T-helper 2 cell (primary cell): ENCODE results near the gene TRIM14.
"Not testable (repeated sequence)": the region's sequence is repeated elsewhere in the genome, so short reads cannot be mapped to it uniquely, and the experiment has no call there.

Experiments
- DNase-seq, 5 experiments: peaks; one replicate each; pipeline versions ENCODE4 v3.0.0 to v3.0.0-alpha.2; 2012 to 2022

TRIM14 gene

DNA sequence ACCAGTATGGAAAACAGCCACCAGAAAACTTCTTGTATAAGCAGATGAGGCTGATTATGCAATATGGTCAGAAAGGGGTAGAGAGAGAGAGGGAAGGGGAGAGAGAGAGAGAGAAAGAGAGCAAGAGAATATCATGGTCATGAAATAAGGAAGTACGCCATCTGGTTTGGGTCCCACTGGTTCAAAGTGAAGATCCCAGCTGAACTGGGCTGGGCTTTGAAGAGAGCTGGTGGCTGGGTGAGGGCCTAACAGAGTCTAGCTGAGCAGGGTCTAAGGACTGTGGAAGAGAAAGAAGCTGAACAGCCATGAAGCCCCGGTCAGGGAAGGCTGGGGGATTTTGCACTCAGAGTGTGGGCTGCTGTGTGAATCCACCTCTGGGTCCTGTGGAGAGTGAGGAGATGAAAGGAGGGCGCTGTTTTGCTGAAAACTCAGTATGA, 14.6 kb downstream of the TRIM14 start:
- DNase-seq = peak in 1 of 5 experiments; percentile 33

- DNase-seq = peak; percentile 32 to 100 (median 73)
These were observed 17.2 kb downstream of the TRIM14 start for GRCh38 chr9:98101868-98102273.

DNA sequence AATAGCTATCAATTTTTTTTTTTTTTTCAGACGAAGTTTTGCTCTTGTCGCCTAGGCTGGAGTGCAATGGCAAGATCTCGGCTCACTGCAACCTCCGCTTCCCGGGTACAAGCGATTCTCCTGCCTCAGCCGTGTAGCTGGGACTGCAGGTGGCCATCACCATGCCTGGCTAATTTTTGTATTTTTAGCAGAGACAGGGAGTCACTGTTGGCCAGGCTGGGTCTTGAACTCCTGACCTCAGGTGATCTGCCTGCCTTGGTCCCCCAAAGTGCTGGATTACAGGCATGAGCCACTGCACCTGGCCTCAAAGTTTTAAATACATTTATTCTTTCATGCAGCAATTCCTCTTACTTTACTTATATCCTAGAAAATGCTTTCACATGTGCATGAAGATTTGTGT, 17.6 kb downstream of the TRIM14 start:
- no peak for DNase-seq

DNA sequence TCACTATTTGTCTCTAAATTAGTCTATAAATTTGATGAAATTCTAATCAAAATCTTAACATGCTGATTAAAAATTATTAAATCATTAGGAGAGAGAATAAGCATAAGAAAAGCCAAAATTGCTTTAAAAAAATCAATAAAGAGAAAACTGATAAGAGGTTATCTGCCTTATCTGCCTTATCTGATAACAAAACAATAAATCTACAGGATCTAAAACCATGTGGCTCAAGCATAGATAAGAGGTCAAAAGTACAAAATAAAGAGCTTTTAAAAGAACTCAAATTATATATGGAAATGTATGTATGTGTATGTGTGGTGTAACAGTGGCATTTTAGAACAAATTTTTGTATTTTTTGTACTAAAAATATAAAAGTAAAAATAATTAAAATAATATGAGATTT, 18.6 kb downstream of the TRIM14 start:
- DNase-seq = no peak

- peak in 1 of 5 experiments; percentile 65 for DNase-seq
These were observed 19.1 kb downstream of the TRIM14 start for GRCh38 chr9:98099898-98100297.

DNA sequence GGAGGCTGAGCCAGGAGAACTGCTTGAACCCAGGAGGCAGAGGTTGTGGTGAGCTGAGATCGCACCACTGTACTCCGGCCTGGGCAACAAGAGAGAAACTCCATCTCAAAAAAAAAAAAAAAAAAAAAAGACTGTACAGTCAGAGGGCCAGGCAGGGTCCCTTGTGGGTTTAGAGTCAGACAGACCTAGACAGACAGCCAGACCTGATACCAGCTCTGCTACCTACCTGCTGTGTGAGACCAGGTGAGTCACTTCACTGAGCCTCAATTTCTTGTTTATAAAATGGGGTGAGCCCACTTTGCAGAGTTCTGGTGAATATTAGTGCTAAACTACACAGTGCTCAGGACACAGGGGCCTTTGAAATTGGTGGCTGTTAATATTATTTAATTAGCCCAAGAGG, 19.7 kb downstream of the TRIM14 start:
- peak in 1 of 5 experiments; percentile 26 for DNase-seq

- DNase-seq = peak in 3 of 5 experiments; percentile 29 to 86 (median 35)
These were observed 21.2 kb downstream of the TRIM14 start for GRCh38 chr9:98097836-98098235.

- DNase-seq = no peak
These were observed 22.9 kb downstream of the TRIM14 start for GRCh38 chr9:98096091-98096490.

DNA sequence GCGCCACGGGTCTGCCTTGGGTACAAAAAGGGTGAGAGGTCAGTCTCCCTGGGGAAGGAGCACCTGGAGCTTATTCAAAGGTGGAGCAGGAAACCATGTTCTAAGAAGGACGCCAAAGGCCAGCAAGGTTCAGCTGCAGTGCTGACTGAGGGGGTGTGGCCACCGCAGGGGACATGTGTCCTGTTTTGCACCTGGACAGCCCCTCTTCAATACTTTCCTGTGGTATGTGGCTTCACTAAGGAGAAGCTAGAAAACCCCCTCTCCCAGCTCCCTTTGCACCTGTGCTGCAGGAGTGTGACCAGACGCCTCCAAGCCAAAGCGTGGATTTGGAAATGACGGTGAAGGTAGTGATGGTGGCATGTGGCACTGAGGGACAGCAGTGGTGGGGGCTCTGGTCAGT, 23.6 kb downstream of the TRIM14 start:
- no peak for DNase-seq

GRCh38 chr9:98094851-98095250, 24.2 kb downstream of the TRIM14 start:
- DNase-seq = no peak

- DNase-seq = no peak
These were observed 24.7 kb downstream of the TRIM14 start for GRCh38 chr9:98094316-98094715.

GRCh38 chr9:98092613-98092931, 26.4 kb downstream of the TRIM14 start:
- peak in 2 of 5 experiments; percentile 18 to 40 for DNase-seq

DNA sequence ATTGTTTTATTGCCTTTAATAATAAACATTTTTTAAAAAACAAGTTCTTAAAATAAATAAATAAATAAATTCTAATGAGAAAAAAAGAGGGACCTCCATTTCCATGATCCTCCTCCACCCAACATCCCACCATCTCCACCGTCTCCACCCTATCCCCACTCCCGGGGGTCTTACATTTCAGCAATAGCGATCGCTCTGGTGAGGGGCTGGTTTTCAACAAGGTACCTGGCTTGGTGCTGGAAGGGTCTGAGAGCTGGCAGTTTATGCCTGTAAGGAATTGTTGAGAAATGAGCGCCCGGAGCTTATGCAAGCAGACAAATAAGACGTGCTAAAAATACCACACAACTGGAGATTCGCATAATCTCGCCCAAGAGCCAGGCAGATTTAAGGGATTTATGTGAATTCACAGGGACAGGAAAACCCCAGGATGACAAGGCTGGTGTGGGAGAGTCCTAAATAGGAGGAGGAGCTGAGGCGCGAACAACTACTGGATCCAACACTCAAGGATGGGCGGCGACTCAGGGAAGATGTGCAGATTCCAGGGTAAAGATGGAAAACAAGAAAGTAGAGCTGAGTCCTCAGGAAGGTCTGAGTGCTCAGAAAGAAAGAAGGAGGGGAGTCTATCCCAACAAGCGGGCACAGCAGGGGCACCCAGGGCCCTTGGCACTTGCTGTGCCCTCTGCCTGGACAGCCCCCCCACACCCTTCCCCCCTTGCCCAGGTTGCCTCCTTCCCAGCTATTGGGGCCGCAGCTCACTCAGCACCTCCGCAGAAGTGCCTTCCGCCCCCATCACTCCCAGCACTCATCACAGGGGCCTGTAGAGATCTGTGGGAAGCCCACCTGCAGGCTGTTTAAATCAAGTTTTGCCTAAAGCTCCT, 27.0 kb downstream of the TRIM14 start:
- no peak for DNase-seq

DNA sequence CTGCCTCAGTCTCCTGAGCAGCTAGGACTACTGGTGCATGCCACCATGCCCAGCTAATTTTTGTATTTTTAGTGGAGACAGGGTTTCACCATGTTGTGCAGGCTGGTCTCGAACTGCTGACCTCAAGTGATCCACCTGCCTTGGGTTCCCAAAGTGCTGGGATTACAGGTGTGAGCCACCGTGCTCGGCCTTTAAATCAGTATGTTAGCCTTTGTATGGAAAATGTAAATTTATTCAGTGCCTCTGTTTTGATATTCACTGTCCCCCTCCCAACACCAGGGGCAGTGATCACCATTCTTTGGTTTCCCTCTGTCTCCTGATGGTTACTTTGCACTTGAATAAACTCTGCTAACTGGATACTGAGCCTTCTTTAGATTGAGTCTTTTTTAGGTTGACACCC, 28.3 kb downstream of the TRIM14 start:
- not testable (repeated sequence) for DNase-seq

GRCh38 chr9:98087420-98088354, 31.3 kb downstream of the TRIM14 start:
- peak in 4 of 5 experiments; percentile 23 to 51 (median 26) for DNase-seq

DNA sequence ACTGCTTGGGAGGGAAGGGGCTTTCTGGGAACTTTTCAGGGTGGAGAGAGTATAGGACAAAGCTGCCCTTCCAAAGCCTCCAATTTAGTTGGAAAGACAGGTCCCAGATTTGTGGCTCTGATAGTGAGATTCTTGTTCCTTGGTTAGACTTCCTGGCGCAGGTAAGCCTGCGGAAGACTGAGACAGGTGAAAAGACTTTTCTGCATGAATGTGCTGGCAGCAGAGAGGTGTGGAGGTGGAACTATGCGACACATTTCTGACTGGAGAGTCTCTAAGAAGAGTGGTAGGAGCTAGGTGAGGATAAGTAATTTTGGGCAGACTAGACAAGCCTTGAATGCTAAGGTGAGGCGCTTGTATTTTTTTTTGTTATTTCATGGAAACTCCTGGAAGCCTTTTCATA, 32.6 kb downstream of the TRIM14 start:
- no peak for DNase-seq

GRCh38 chr9:98085944-98086343, 33.1 kb downstream of the TRIM14 start:
- DNase-seq = no peak

DNA sequence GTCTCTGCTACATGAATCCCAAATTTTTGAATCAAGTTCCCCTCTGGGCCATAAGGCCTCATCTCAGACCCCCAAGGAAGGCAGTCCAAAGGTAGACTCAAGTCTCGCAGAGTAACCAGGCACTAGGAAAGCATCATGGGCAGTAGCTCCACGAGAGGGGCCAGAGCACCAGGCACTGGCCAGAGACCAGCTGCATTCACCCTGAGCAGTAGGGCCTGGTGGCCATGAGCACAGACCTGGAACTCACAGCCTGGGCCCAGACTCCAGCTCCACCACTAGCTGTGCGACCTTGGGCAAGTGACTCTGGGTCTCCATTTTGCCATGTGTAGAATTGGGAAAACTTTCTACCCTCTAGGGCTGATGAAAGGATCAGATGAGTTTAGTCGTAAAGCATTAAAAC, 34.0 kb downstream of the TRIM14 start:
- no peak for DNase-seq

DNA sequence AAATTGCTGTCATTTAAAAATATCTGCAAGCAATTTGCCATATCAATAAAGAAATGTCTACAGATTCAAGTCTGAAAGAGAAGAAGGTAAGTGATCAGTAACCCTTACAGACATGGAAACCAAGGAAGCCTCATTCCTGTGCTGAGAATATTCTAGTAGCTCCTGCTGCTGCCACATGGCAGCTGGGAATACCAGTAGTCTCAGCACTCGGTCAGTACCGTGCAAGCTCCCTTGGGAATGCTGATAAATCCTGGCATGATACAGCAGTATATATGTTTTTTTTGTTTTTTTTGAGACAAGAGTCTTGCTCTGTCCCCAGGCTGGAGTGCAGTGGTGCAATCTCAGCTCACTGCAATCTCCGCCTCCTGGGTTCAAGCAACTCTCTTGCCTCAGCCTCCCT, 34.6 kb downstream of the TRIM14 start:
- DNase-seq = no peak

GRCh38 chr9:98083566-98084183, 35.3 kb downstream of the TRIM14 start:
- DNase-seq = no peak

- no peak for DNase-seq
These were observed 35.9 kb downstream of the TRIM14 start for GRCh38 chr9:98083061-98083501.

GRCh38 chr9:98081477-98082219, 37.4 kb downstream of the TRIM14 start:
- DNase-seq = peak in 1 of 5 experiments; percentile 50
